Midbrain (tissue), 1 donor: ENCODE data around the gene RAB8B.

Experiments used
- DNase-seq: peaks from one replicate; lab custom pipeline; 2025; lab: John Stamatoyannopoulos, UW

Gene RAB8B

GRCh38 chr15:63185206-63185605 is 4.2 kb upstream of the RAB8B start:
- DNase-seq: no peak

GRCh38 chr15:63186065-63186464 is 3.3 kb upstream of the RAB8B start:
- no peak for DNase-seq

GRCh38 chr15:63187589-63188226 is 1.7 kb upstream of the RAB8B start:
- no peak for DNase-seq

- DNase-seq: peak; percentile 65
These were observed 1.0 kb upstream of the RAB8B start for GRCh38 chr15:63188247-63188925.

GRCh38 chr15:63189941-63190768 is 749 bp downstream of the RAB8B start:
- no peak for DNase-seq

GRCh38 chr15:63190769-63191649 is 1.6 kb downstream of the RAB8B start:
- DNase-seq: no peak

- DNase-seq: no peak
These were observed 2.7 kb downstream of the RAB8B start for GRCh38 chr15:63191895-63192618.

- DNase-seq: no peak
These were observed 3.3 kb downstream of the RAB8B start for GRCh38 chr15:63192619-63193206.

- DNase-seq: no peak
These were observed 4.9 kb downstream of the RAB8B start for GRCh38 chr15:63194302-63194701.

- DNase-seq: no peak
These were observed 5.6 kb downstream of the RAB8B start for GRCh38 chr15:63194880-63195568.

- DNase-seq: no peak
These were observed 6.2 kb downstream of the RAB8B start for GRCh38 chr15:63195569-63196015.

GRCh38 chr15:63196842-63197241 is 7.4 kb downstream of the RAB8B start:
- no peak for DNase-seq

GRCh38 chr15:63197626-63198025 is 8.2 kb downstream of the RAB8B start:
- DNase-seq: no peak

- no peak for DNase-seq
These were observed 9.2 kb downstream of the RAB8B start for GRCh38 chr15:63198371-63199250.

- no peak for DNase-seq
These were observed 11.3 kb downstream of the RAB8B start for GRCh38 chr15:63200464-63201249.

GRCh38 chr15:63202861-63203260 is 13.5 kb downstream of the RAB8B start:
- no peak for DNase-seq

- DNase-seq: no peak
These were observed 14.2 kb downstream of the RAB8B start for GRCh38 chr15:63203451-63204090.

- DNase-seq: no peak
These were observed 16.7 kb downstream of the RAB8B start for GRCh38 chr15:63206079-63206478.
